Loucy (cell line): ENCODE results near the gene SMARCAD1.

Source experiments
- CTCF ChIP-seq: fragments of 200-600 bp; sonication (generic); conservative IDR thresholded peaks from 2 replicates; pipeline ENCODE4 v1.5.1; 2014; ENCODE audit warnings: mild to moderate bottlenecking, antibody characterized with exemption, low read length
- EZH2phosphoT487 ChIP-seq: fragments of 200-600 bp; IDR thresholded peaks from 2 replicates; pipeline ENCODE4 v1.6.1; 2018; ENCODE audit warnings: antibody characterized with exemption, mild to moderate bottlenecking, moderate library complexity, borderline replicate concordance

- TF ChIP-seq CTCF (no peak), EZH2phosphoT487 (no peak)
Observed at GRCh38 chr4:94169803-94170372, 37.8 kb upstream of the SMARCAD1 start.
